HG02973 (cell line): ENCODE results near the gene TK1.
A peak's percentile ranks its signal among the peaks of the same experiment; 100 is the strongest.
"Not testable (repeated sequence)": the region's sequence is repeated elsewhere in the genome, so short reads cannot be mapped to it uniquely, and the experiment has no call there.

Experiments
- ATAC-seq: cut with Tn5 transposase; IDR thresholded peaks from one replicate; pipeline ENCODE4 v1.9.1; 2021; ENCODE audit warnings: moderate library complexity; ENCODE audit not compliant: unreplicated experiment

TK1 gene

GRCh38 chr17:78186692-78187595, at the start of gene TK1, which contains the start of gene AFMID:
Gene TK1 (minus strand): TSS chr17:78187052. CDS start chr17:78186994, 58 bp downstream.
Gene AFMID (plus strand): TSS chr17:78187362. CDS start chr17:78187371, 9 bp downstream.
- ATAC-seq = peak; percentile 74

GRCh38 chr17:78235885-78236284, 49.0 kb upstream of the TK1 start:
- ATAC-seq = no peak

- ATAC-seq = not testable (repeated sequence)
These were observed 48.2 kb upstream of the TK1 start for GRCh38 chr17:78235022-78235421.

GRCh38 chr17:78234261-78234865, 47.5 kb upstream of the TK1 start:
- no peak for ATAC-seq

- ATAC-seq = no peak
These were observed 46.8 kb upstream of the TK1 start for GRCh38 chr17:78233678-78234077.

- no peak for ATAC-seq
These were observed 46.0 kb upstream of the TK1 start for GRCh38 chr17:78232859-78233173.

- ATAC-seq = no peak
These were observed 45.4 kb upstream of the TK1 start for GRCh38 chr17:78231991-78232858.

GRCh38 chr17:78230996-78231935, 44.4 kb upstream of the TK1 start, which contains the start of gene TMEM235:
Gene TMEM235 (plus strand): TSS chr17:78231631. CDS start chr17:78232024, 393 bp downstream.
- ATAC-seq = no peak

- no peak for ATAC-seq
These were observed 43.6 kb upstream of the TK1 start for GRCh38 chr17:78230252-78230962.

- no peak for ATAC-seq
These were observed 41.3 kb upstream of the TK1 start for GRCh38 chr17:78228176-78228575.

GRCh38 chr17:78227455-78227916, 40.6 kb upstream of the TK1 start:
- no peak for ATAC-seq

GRCh38 chr17:78226759-78227454, 40.1 kb upstream of the TK1 start:
- ATAC-seq = no peak

GRCh38 chr17:78226055-78226758, 39.4 kb upstream of the TK1 start:
- ATAC-seq = no peak

- ATAC-seq = no peak
These were observed 38.4 kb upstream of the TK1 start for GRCh38 chr17:78225088-78225865.

GRCh38 chr17:78224231-78225087, 37.6 kb upstream of the TK1 start:
- ATAC-seq = no peak

- ATAC-seq = no peak
These were observed 36.9 kb upstream of the TK1 start for GRCh38 chr17:78223765-78224164.
